Adrenal gland (tissue), 5 donors: Measurements from ENCODE around the gene ABLIM1.

ENCODE experiments used
- CTCF ChIP-seq, 6 experiments: fragments of 450-650 bp in 4 of 6; fragments of 200-600 bp in 2 of 6; sonication (generic) in 1 of 6; IDR thresholded peaks; 1 replicate in 5 of 6; 2 replicates in 1 of 6; pipeline versions ENCODE4 v1.5.1 to v1.8.0; 2016 to 2021; ENCODE audit warnings: antibody characterized with exemption in 6 of 6, mild to moderate bottlenecking in 2 of 6, moderate library complexity in 1 of 6
- POLR2A ChIP-seq, 2 donors: fragments of 450-650 bp; IDR thresholded peaks; one replicate each; pipeline ENCODE4 v1.6.1; 2017; ENCODE audit warnings: antibody characterized with exemption in 2 of 2, mild to moderate bottlenecking in 2 of 2, moderate library complexity in 1 of 2
- donor health status: DM: no; HTN: no; CAD: no.

GRCh38 chr10:114706458-114707055 lies 48.5 kb upstream of the ABLIM1 start:
- TF ChIP-seq CTCF (IDR thresholded peaks at IDR 0.05) (no peak), POLR2A (IDR thresholded peaks at IDR 0.05) (no peak)
